Right atrium auricular region (tissue), 2 donors: ENCODE measurements around the gene APBA1. TPM values are rescaled to one million over a fixed set of nuclear protein-coding genes. Genes with fewer than 3 reads are reported as not detected.

ENCODE experiments used
- DNase-seq: peaks from one replicate; pipeline ENCODE4 v3.0.0-alpha.2; 2019; ENCODE audit warnings: low spot score
- H3K27ac ChIP-seq, 2 donors: fragments of 200-600 bp; sonication (generic); 1 replicate in 1 of 2; 2 replicates in 1 of 2; pipeline ENCODE4 v1.5.1; 2016 to 2019
- H3K27me3 ChIP-seq, 2 donors: fragments of 200-600 bp; sonication (generic); one replicate each; pipeline versions ENCODE4 v1.5.1 to v1.6.0; 2017 to 2019
- H3K36me3 ChIP-seq: fragments of 200-600 bp; sonication (generic); one replicate; pipeline ENCODE4 v1.5.1; 2016
- H3K4me1 ChIP-seq, 2 donors: fragments of 200-600 bp; sonication (generic); one replicate each; pipeline versions ENCODE4 v1.5.1 to v1.6.0; 2017 to 2019
- H3K4me3 ChIP-seq, 2 donors: fragments of 200-600 bp; sonication (generic); 1 replicate in 1 of 2; 2 replicates in 1 of 2; pipeline ENCODE4 v1.5.1; 2017 to 2019; ENCODE audit warnings: mild to moderate bottlenecking in 1 of 2, moderate library complexity in 1 of 2
- H3K9me3 ChIP-seq, 2 donors: fragments of 200-600 bp; sonication (generic); one replicate each; pipeline ENCODE4 v1.5.1; 2019
- CTCF ChIP-seq, 2 donors: fragments of 200-600 bp; sonication (generic); IDR thresholded peaks; one replicate each; pipeline ENCODE4 v1.5.1; 2019; ENCODE audit warnings: antibody characterized with exemption in 2 of 2
- total RNA-seq, 2 donors: library from RNA; depleted of rRNA; stranded (reverse); fragments of >200 nt; gene quantifications; one replicate each; pipeline ENCODE4 v1.1.0, GENCODE V29; 2016

The APBA1 gene
- total RNA-seq, 2 donors from 2014 or later = 5.6 to 12.1 TPM

- Histone ChIP-seq H3K4me3 (no peak overlapping the region), H3K9me3 (no peaks in the 10 kb centered on the region), H3K27ac (no peak overlapping the region), H3K27me3 (no peaks in the 10 kb centered on the region), H3K36me3 (no peaks in the 10 kb centered on the region), H3K4me1 (peaks cover 0 to 12% of the 10 kb centered on the region in 2 donors)
- DNase-seq = no peak
- no peak for TF ChIP-seq CTCF (IDR thresholded peaks at IDR 0.05)
Measured at GRCh38 chr9:69619233-69619632, 52.9 kb downstream of the APBA1 start.

- no peak for TF ChIP-seq CTCF (IDR thresholded peaks at IDR 0.05)
- Histone ChIP-seq H3K4me1 (peaks cover 0 to 5% of the 10 kb centered on the region in 2 donors), H3K4me3 (no peak overlapping the region), H3K27ac (no peak overlapping the region), H3K27me3 (no peaks in the 10 kb centered on the region), H3K9me3 (no peaks in the 10 kb centered on the region), H3K36me3 (no peaks in the 10 kb centered on the region)
- no peak for DNase-seq
Measured at GRCh38 chr9:69617006-69617405, 55.2 kb downstream of the APBA1 start.

GRCh38 chr9:69615880-69616279 lies 56.3 kb downstream of the APBA1 start:
- Histone ChIP-seq H3K27ac (no peak overlapping the region), H3K9me3 (no peaks in the 10 kb centered on the region), H3K4me3 (no peak overlapping the region), H3K36me3 (no peaks in the 10 kb centered on the region), H3K27me3 (no peaks in the 10 kb centered on the region), H3K4me1 (no peaks in the 10 kb centered on the region)
- DNase-seq = no peak
- TF ChIP-seq CTCF (IDR thresholded peaks at IDR 0.05) = no peak

GRCh38 chr9:69611221-69611620 lies 61.0 kb downstream of the APBA1 start:
- Histone ChIP-seq H3K4me1 (no peaks in the 10 kb centered on the region), H3K27me3 (no peaks in the 10 kb centered on the region), H3K4me3 (no peak overlapping the region), H3K36me3 (no peaks in the 10 kb centered on the region), H3K9me3 (no peaks in the 10 kb centered on the region), H3K27ac (no peak overlapping the region)
- DNase-seq = no peak
- TF ChIP-seq CTCF (IDR thresholded peaks at IDR 0.05) = no peak

GRCh38 chr9:69609156-69609555 lies 63.0 kb downstream of the APBA1 start:
- no peak for DNase-seq

More at GRCh38 chr9:69609156-69609555, 63.0 kb downstream of the APBA1 start:
- no peaks in the 10 kb centered on the region for H3K27me3 ChIP-seq
- TF ChIP-seq CTCF (IDR thresholded peaks at IDR 0.05) = no peak
- no peaks in the 10 kb centered on the region for H3K9me3 ChIP-seq
- no peaks in the 10 kb centered on the region for H3K36me3 ChIP-seq
- no peak overlapping the region for H3K4me3 ChIP-seq
- H3K4me1 ChIP-seq = no peaks in the 10 kb centered on the region
- no peak overlapping the region for H3K27ac ChIP-seq
